DND-41 (cell line): ENCODE results near the gene AP2B1.

ENCODE experiments used
- CTCF ChIP-seq: IDR thresholded peaks from 2 replicates; pipeline ENCODE4 v1.5.1; 2012; ENCODE audit warnings: borderline replicate concordance, low read length, moderate library complexity, mild to moderate bottlenecking; ENCODE audit not compliant: poor library complexity, severe bottlenecking; ENCODE audit errors: extremely low read depth
- EZH2 ChIP-seq: IDR thresholded peaks from 3 replicates; pipeline ENCODE4 v1.6.1; 2012; ENCODE audit warnings: borderline replicate concordance, low read depth, mild to moderate bottlenecking, moderate library complexity, low read length, inconsistent platforms; ENCODE audit not compliant: severe bottlenecking

DNA sequence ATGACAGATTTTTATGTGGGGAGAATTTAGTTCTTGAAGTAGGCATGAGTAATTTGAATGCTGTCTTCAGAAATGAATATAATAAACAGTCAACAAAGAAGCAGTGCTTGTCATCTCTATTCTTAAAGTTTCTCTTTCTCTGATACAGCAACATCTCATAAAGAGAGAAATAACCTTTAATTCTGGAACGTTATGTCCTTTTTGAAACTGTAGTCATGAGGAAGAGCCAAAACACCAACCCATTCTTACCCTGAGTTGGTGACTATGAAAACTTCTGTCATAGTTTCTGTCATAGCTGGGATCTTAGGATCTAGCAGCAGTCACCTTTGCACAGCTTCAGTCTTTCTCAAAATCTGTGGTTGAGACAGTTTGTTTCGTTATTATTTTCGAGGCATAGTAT, 129.1 kb downstream of the AP2B1 start:
- TF ChIP-seq CTCF (no peak), EZH2 (no peak)
